GM23248 (cell line): ENCODE measurements around the gene ANKH. TPM values are rescaled to one million over a fixed set of nuclear protein-coding genes. Genes with fewer than 3 reads are reported as not detected.

Source experiments
- DNase-seq: peaks from one replicate; pipeline ENCODE4 v3.0.0-alpha.2; 2015
- H2AFZ ChIP-seq: fragments of 200-600 bp; sonication (generic); 2 replicates; pipeline ENCODE4 v1.6.1; 2016; ENCODE audit warnings: antibody characterized with exemption
- H3F3A ChIP-seq: fragments of 200-600 bp; sonication (generic); 2 replicates; pipeline ENCODE4 v1.6.1; 2016; ENCODE audit warnings: mild to moderate bottlenecking, antibody characterized with exemption, mixed run types; ENCODE audit not compliant: insufficient read depth
- H3K27ac ChIP-seq: fragments of 200-600 bp; sonication (generic); 2 replicates; pipeline ENCODE4 v1.5.1; 2016; ENCODE audit warnings: mild to moderate bottlenecking
- H3K27me3 ChIP-seq: fragments of 200-600 bp; sonication (generic); replicated peaks from 2 replicates; pipeline ENCODE4 v1.6.1; 2016; ENCODE audit warnings: mild to moderate bottlenecking; ENCODE audit not compliant: insufficient read depth
- H3K36me3 ChIP-seq: fragments of 200-600 bp; sonication (generic); 2 replicates; pipeline ENCODE4 v1.6.1; 2016; ENCODE audit warnings: low read depth, mild to moderate bottlenecking
- H3K4me1 ChIP-seq: fragments of 200-600 bp; sonication (generic); 2 replicates; pipeline ENCODE4 v1.6.1; 2016; ENCODE audit warnings: mild to moderate bottlenecking; ENCODE audit not compliant: insufficient read depth
- H3K4me2 ChIP-seq: fragments of 200-600 bp; sonication (generic); one replicate; pipeline ENCODE4 v1.6.1; 2016; ENCODE audit warnings: mild to moderate bottlenecking; ENCODE audit not compliant: unreplicated experiment
- H3K4me3 ChIP-seq: fragments of 200-600 bp; sonication (generic); 2 replicates; pipeline ENCODE4 v1.5.1; 2016; ENCODE audit warnings: mild to moderate bottlenecking
- H3K79me2 ChIP-seq: fragments of 200-600 bp; sonication (generic); 2 replicates; pipeline ENCODE4 v1.6.1; 2016; ENCODE audit warnings: mild to moderate bottlenecking; ENCODE audit not compliant: insufficient read depth
- H3K9ac ChIP-seq: fragments of 200-600 bp; sonication (generic); 2 replicates; pipeline ENCODE4 v1.6.1; 2016; ENCODE audit warnings: mild to moderate bottlenecking
- H3K9me2 ChIP-seq: fragments of 200-600 bp; sonication (generic); 2 replicates; pipeline ENCODE4 v1.6.1; 2016; ENCODE audit warnings: mixed run types, mild to moderate bottlenecking, moderate library complexity; ENCODE audit not compliant: insufficient read depth
- H3K9me3 ChIP-seq: fragments of 200-600 bp; sonication (generic); one replicate; pipeline ENCODE4 v1.6.1; 2017; ENCODE audit warnings: low read depth
- H4K20me1 ChIP-seq: fragments of 200-600 bp; sonication (generic); 2 replicates; pipeline ENCODE4 v1.6.0; 2016; ENCODE audit not compliant: insufficient read depth
- EZH2 ChIP-seq: fragments of 200-600 bp; sonication (generic); IDR thresholded peaks from 2 replicates; pipeline ENCODE4 v1.6.1; 2018; ENCODE audit warnings: antibody characterized with exemption, mild to moderate bottlenecking; ENCODE audit not compliant: insufficient read depth, poor library complexity, severe bottlenecking
- EZH2phosphoT487 ChIP-seq: fragments of 200-600 bp; sonication (generic); IDR thresholded peaks from 2 replicates; pipeline ENCODE4 v1.6.1; 2018; ENCODE audit warnings: antibody characterized with exemption, moderate library complexity, mild to moderate bottlenecking, low read depth; ENCODE audit not compliant: insufficient read depth
- WGBS, 2 experiments: methylation state at CpG; one replicate each; pipeline ENCODE4 v1.1.6; 2015 to 2017; ENCODE audit warnings: low lambda C conversion rate in 2 of 2, low coverage in 1 of 2; ENCODE audit errors: missing lambda C conversion rate in 2 of 2; 5-methylcytosine and 5-hydroxymethylcytosine counted together
- in situ Hi-C: fragments of 300-500 bp; cut with MboI; formaldehyde crosslinking; loops from 2 replicates; pipeline ENCODE4 v1.15.0; 2020
- polyA plus RNA-seq: library from polyadenylated mRNA; unstranded; fragments of >200 nt; fragmentation: Nextera tagmentation; extraction: Ambion mirVana; gene quantifications from 2 replicates; pipeline ENCODE4 v1.2.1, GENCODE V29; 2016
- total RNA-seq: library from RNA; depleted of rRNA; stranded (reverse); fragments of >200 nt; shearing (Covaris generic); gene quantifications from 2 replicates; pipeline ENCODE4 v1.2.3, GENCODE V29; 2014

The ANKH gene
- total and polyA plus RNA-seq, 2 experiments from 2014 or later: 45.9 to 47.6 TPM

GRCh38 chr5:14868771-14869170, 2.8 kb downstream of the ANKH start:
- no peak overlapping the region for H3K27ac ChIP-seq
- peaks cover 4% of the 10 kb centered on the region; the same call in 1 of the 2 replicates for H3F3A ChIP-seq
- DNase-seq: no peak
- peaks cover 14% of the 10 kb centered on the region; the same call in 1 of the 2 replicates for H3K4me1 ChIP-seq
- H4K20me1 ChIP-seq: no peaks in the 10 kb centered on the region
- H2AFZ ChIP-seq: no peak overlapping the region
- TF ChIP-seq EZH2phosphoT487 (no peak), EZH2 (no peak)
- no peaks in the 10 kb centered on the region for H3K9me2 ChIP-seq
- no peaks in the 10 kb centered on the region for H3K9me3 ChIP-seq
- peak overlapping the region; percentile 84; the same call in 1 of the 2 replicates for H3K4me3 ChIP-seq
- WGBS, 2 experiments: 82 to 84% methylated on average over 7 of the region's 7 CpGs
- H3K36me3 ChIP-seq: no peaks in the 10 kb centered on the region
- in situ Hi-C loops: no loop called here
- peaks cover 74% of the 10 kb centered on the region for H3K79me2 ChIP-seq
- H3K4me2 ChIP-seq: no peak overlapping the region
- no peaks in the 10 kb centered on the region for H3K27me3 ChIP-seq
- H3K9ac ChIP-seq: no peak overlapping the region

GRCh38 chr5:14864181-14864812, 7.3 kb downstream of the ANKH start:
- Histone ChIP-seq H3K27ac (no peak overlapping the region), H3K27me3 (no peaks in the 10 kb centered on the region), H3K79me2 (peaks cover 98% of the 10 kb centered on the region), H3K9me3 (no peaks in the 10 kb centered on the region), H3K4me2 (no peak overlapping the region), H3K9ac (no peak overlapping the region), H3K4me1 (peaks cover 5% of the 10 kb centered on the region; the same call in 1 of the 2 replicates), H3K36me3 (no peaks in the 10 kb centered on the region), H3F3A (no peaks in the 10 kb centered on the region), H4K20me1 (no peaks in the 10 kb centered on the region), H2AFZ (no peak overlapping the region), H3K9me2 (no peaks in the 10 kb centered on the region), H3K4me3 (no peak overlapping the region)
- 96 to 100% methylated on average over 2 of the region's 2 CpGs for WGBS, 2 experiments
- in situ Hi-C loops: no loop called here
- DNase-seq: no peak
- TF ChIP-seq EZH2phosphoT487: no peak
- TF ChIP-seq EZH2: no peak

DNA sequence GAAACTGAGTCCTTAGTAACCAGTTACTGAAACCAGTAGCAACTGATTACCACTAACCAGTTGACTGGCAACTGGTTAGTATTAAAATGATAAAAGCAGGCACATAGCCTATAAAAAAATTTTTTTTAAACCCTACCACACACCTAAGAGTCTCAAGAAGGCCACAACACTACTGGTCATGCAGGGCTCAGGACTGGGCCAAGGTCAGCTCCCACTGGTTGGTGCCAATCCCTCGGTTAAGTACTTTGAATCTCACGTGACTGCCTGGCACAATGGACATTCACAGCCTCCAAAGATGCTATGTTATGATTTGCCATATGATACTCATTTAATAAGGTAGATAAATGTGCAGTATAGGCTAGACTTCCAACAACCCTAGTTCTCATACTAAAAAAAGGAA, 8.5 kb downstream of the ANKH start:
- TF ChIP-seq EZH2: no peak
- no peak for TF ChIP-seq EZH2phosphoT487
- Histone ChIP-seq H2AFZ (no peak overlapping the region), H3K27me3 (no peaks in the 10 kb centered on the region), H3K4me3 (no peak overlapping the region), H3K9me2 (no peaks in the 10 kb centered on the region), H3K27ac (no peak overlapping the region), H3K79me2 (peaks cover 97% of the 10 kb centered on the region), H3K4me1 (no peaks in the 10 kb centered on the region), H3K36me3 (no peaks in the 10 kb centered on the region), H3K4me2 (no peak overlapping the region), H3K9ac (no peak overlapping the region), H3F3A (no peaks in the 10 kb centered on the region), H3K9me3 (no peaks in the 10 kb centered on the region), H4K20me1 (no peaks in the 10 kb centered on the region; the same call in 1 of the 2 replicates)
- no peak for DNase-seq
- WGBS, 2 experiments: 76 to 88% methylated on average over 2 of the region's 2 CpGs
- in situ Hi-C loops: no loop called here

- H2AFZ ChIP-seq: no peak overlapping the region
- H3K4me2 ChIP-seq: no peak overlapping the region
- H3K9me3 ChIP-seq: no peaks in the 10 kb centered on the region
- no peaks in the 10 kb centered on the region for H3K36me3 ChIP-seq
- TF ChIP-seq EZH2phosphoT487: no peak
- TF ChIP-seq EZH2: no peak
- H3K27ac ChIP-seq: no peak overlapping the region
- H3K9ac ChIP-seq: no peak overlapping the region
- H3K4me1 ChIP-seq: no peaks in the 10 kb centered on the region
- in situ Hi-C loops: no loop called here
- H3K79me2 ChIP-seq: peaks cover 97% of the 10 kb centered on the region
- H3F3A ChIP-seq: no peaks in the 10 kb centered on the region
- no peak overlapping the region for H3K4me3 ChIP-seq
- H4K20me1 ChIP-seq: no peaks in the 10 kb centered on the region; the same call in 1 of the 2 replicates
- 89 to 95% methylated on average over 4 of the region's 4 CpGs for WGBS, 2 experiments
- no peaks in the 10 kb centered on the region for H3K27me3 ChIP-seq
- no peaks in the 10 kb centered on the region for H3K9me2 ChIP-seq
- DNase-seq: no peak
Observed at GRCh38 chr5:14861123-14861765, 10.3 kb downstream of the ANKH start.
